Trophoblast cell (in vitro differentiated cells and primary cell): ENCODE results near the gene CPNE8.
A peak's percentile ranks its signal among the peaks of the same experiment; 100 is the strongest.

Source experiments
- DNase-seq, 2 donors: peaks; one replicate each; pipeline ENCODE4 v3.0.0-alpha.2; 2016
- H2AFZ ChIP-seq: 2 replicates; pipeline ENCODE4 v1.6.1; 2013; ENCODE audit warnings: low read length, moderate library complexity, mild to moderate bottlenecking; ENCODE audit not compliant: insufficient read depth, poor library complexity
- H2AK5ac ChIP-seq: 2 replicates; pipeline ENCODE4 v1.6.1; 2013; ENCODE audit warnings: mild to moderate bottlenecking, low read length
- H2BK120ac ChIP-seq: 2 replicates; pipeline ENCODE4 v1.6.1; 2013; ENCODE audit warnings: low read length, mild to moderate bottlenecking, moderate library complexity; ENCODE audit not compliant: insufficient read depth, poor library complexity
- H2BK12ac ChIP-seq: 2 replicates; pipeline ENCODE4 v1.6.1; 2013; ENCODE audit warnings: mild to moderate bottlenecking, low read length, moderate library complexity
- H2BK5ac ChIP-seq: 2 replicates; pipeline ENCODE4 v1.6.1; 2013; ENCODE audit warnings: low read length, low read depth, moderate library complexity, mild to moderate bottlenecking; ENCODE audit not compliant: poor library complexity
- H3K14ac ChIP-seq: 2 replicates; pipeline ENCODE4 v1.6.1; 2013; ENCODE audit warnings: mild to moderate bottlenecking, low read length
- H3K18ac ChIP-seq: 2 replicates; pipeline ENCODE4 v1.6.1; 2013; ENCODE audit warnings: mild to moderate bottlenecking, low read length
- H3K23ac ChIP-seq: 2 replicates; pipeline ENCODE4 v1.6.1; 2013; ENCODE audit warnings: low read length
- H3K27ac ChIP-seq: 2 replicates; pipeline ENCODE4 v1.5.1; 2013; ENCODE audit warnings: low read depth, mild to moderate bottlenecking, inconsistent platforms, low read length, moderate library complexity
- H3K27me3 ChIP-seq: 2 replicates; pipeline ENCODE4 v1.6.1; 2013; ENCODE audit warnings: inconsistent platforms, mild to moderate bottlenecking, low read length, moderate library complexity; ENCODE audit not compliant: insufficient read depth
- H3K36me3 ChIP-seq, 2 experiments: 1 replicate in 1 of 2; 2 replicates in 1 of 2; pipeline ENCODE4 v1.6.1; 2013; ENCODE audit warnings: low read length in 2 of 2, mild to moderate bottlenecking in 2 of 2, moderate library complexity in 1 of 2; ENCODE audit not compliant: insufficient read depth in 2 of 2, control insufficient read depth in 1 of 2
- H3K4ac ChIP-seq: 2 replicates; pipeline ENCODE4 v1.6.1; 2013; ENCODE audit warnings: low read depth, mild to moderate bottlenecking, low read length, moderate library complexity
- H3K4me1 ChIP-seq, 2 experiments: 1 replicate in 1 of 2; 2 replicates in 1 of 2; pipeline ENCODE4 v1.6.1; 2013; ENCODE audit warnings: low read length in 2 of 2, mild to moderate bottlenecking in 2 of 2, moderate library complexity in 1 of 2; ENCODE audit not compliant: insufficient read depth in 2 of 2, control insufficient read depth in 1 of 2
- H3K4me2 ChIP-seq: 2 replicates; pipeline ENCODE4 v1.6.1; 2013; ENCODE audit warnings: inconsistent platforms, mild to moderate bottlenecking, low read length, moderate library complexity
- H3K4me3 ChIP-seq: 2 replicates; pipeline ENCODE4 v1.5.1; 2013; ENCODE audit warnings: mild to moderate bottlenecking, low read depth, low read length, inconsistent platforms
- H3K79me1 ChIP-seq: one replicate; pipeline ENCODE4 v1.6.1; 2013; ENCODE audit warnings: low read length
- H3K79me2 ChIP-seq: 2 replicates; pipeline ENCODE4 v1.6.1; 2013; ENCODE audit warnings: low read length, mild to moderate bottlenecking; ENCODE audit not compliant: control insufficient read depth, insufficient read depth, poor library complexity
- H3K9ac ChIP-seq: 2 replicates; pipeline ENCODE4 v1.6.1; 2013; ENCODE audit warnings: mild to moderate bottlenecking, low read length
- H3K9me3 ChIP-seq: 2 replicates; pipeline ENCODE4 v1.6.1; 2013; ENCODE audit warnings: low read depth, mild to moderate bottlenecking, control low read depth, inconsistent platforms, low read length; ENCODE audit not compliant: insufficient read depth
- H4K12ac ChIP-seq: 2 replicates; pipeline ENCODE4 v1.6.1; 2013; ENCODE audit warnings: low read depth, mild to moderate bottlenecking, low read length, moderate library complexity
- H4K8ac ChIP-seq: 2 replicates; pipeline ENCODE4 v1.6.1; 2013; ENCODE audit warnings: low read depth, mild to moderate bottlenecking, low read length, moderate library complexity
- H4K91ac ChIP-seq: one replicate; pipeline ENCODE4 v1.6.1; 2013; ENCODE audit warnings: low read depth, mild to moderate bottlenecking, low read length, moderate library complexity
- WGBS: extraction: QIAGEN DNeasy Blood & Tissue Kit; methylation state at CpG from one replicate; pipeline ENCODE4 v1.1.7; 2013; ENCODE audit warnings: missing lambda C conversion rate; ENCODE audit not compliant: insufficient read length, insufficient coverage; ENCODE audit errors: extremely low coverage; 5-methylcytosine and 5-hydroxymethylcytosine counted together

CPNE8 gene

GRCh38 chr12:38664661-38665269 is 240.6 kb downstream of the CPNE8 start:
- Histone ChIP-seq H3K27me3 (no peaks in the 10 kb centered on the region), H4K91ac (no peak overlapping the region), H2AK5ac (no peak overlapping the region), H3K4ac (no peak overlapping the region), H4K8ac (no peak overlapping the region), H3K9me3 (no peaks in the 10 kb centered on the region), H4K12ac (no peak overlapping the region), H3K14ac (no peak overlapping the region), H2BK12ac (no peak overlapping the region), H3K79me2 (no peaks in the 10 kb centered on the region), H3K36me3 (no peaks in the 10 kb centered on the region), H3K4me1 (no peaks in the 10 kb centered on the region), H3K18ac (no peak overlapping the region), H2BK120ac (no peak overlapping the region), H3K9ac (no peak overlapping the region), H2BK5ac (no peak overlapping the region), H3K4me3 (no peak overlapping the region), H3K23ac (no peak overlapping the region), H3K79me1 (no peaks in the 10 kb centered on the region), H2AFZ (no peak overlapping the region), H3K4me2 (no peak overlapping the region), H3K27ac (no peak overlapping the region)
- peak in 1 of 2 donors; percentile 52 for DNase-seq

GRCh38 chr12:38662829-38663228 is 242.6 kb downstream of the CPNE8 start:
- no peaks in the 10 kb centered on the region for H3K9me3 ChIP-seq
- H3K27me3 ChIP-seq = no peaks in the 10 kb centered on the region
- H3K4me3 ChIP-seq = no peak overlapping the region
- H2BK12ac ChIP-seq = no peak overlapping the region
- H3K36me3 ChIP-seq = no peaks in the 10 kb centered on the region
- no peak overlapping the region for H3K18ac ChIP-seq
- H2AK5ac ChIP-seq = no peak overlapping the region
- no peak overlapping the region for H4K12ac ChIP-seq
- H3K4me1 ChIP-seq = no peaks in the 10 kb centered on the region
- H3K79me2 ChIP-seq = no peaks in the 10 kb centered on the region
- no peak overlapping the region for H3K4ac ChIP-seq
- no peak for DNase-seq
- no peak overlapping the region for H3K9ac ChIP-seq
- H3K27ac ChIP-seq = no peak overlapping the region
- H2BK120ac ChIP-seq = no peak overlapping the region
- H3K14ac ChIP-seq = no peak overlapping the region
- H3K23ac ChIP-seq = no peak overlapping the region
- no peak overlapping the region for H2AFZ ChIP-seq
- no peak overlapping the region for H4K8ac ChIP-seq
- H3K4me2 ChIP-seq = no peak overlapping the region
- no peak overlapping the region for H2BK5ac ChIP-seq
- no peak overlapping the region for H4K91ac ChIP-seq
- no peaks in the 10 kb centered on the region for H3K79me1 ChIP-seq

- Histone ChIP-seq H4K91ac (no peak overlapping the region), H2BK120ac (no peak overlapping the region), H3K79me2 (no peaks in the 10 kb centered on the region), H3K9ac (no peak overlapping the region), H3K4me3 (no peak overlapping the region), H3K27me3 (no peaks in the 10 kb centered on the region), H3K4me2 (no peak overlapping the region), H2AK5ac (no peak overlapping the region), H3K23ac (no peak overlapping the region), H4K8ac (no peak overlapping the region), H3K14ac (no peak overlapping the region), H3K4me1 (no peaks in the 10 kb centered on the region), H4K12ac (no peak overlapping the region), H3K36me3 (no peaks in the 10 kb centered on the region), H3K4ac (no peak overlapping the region), H2BK12ac (no peak overlapping the region), H3K18ac (no peak overlapping the region), H2BK5ac (no peak overlapping the region), H3K79me1 (no peaks in the 10 kb centered on the region), H2AFZ (no peak overlapping the region), H3K27ac (no peak overlapping the region), H3K9me3 (no peaks in the 10 kb centered on the region)
- no peak for DNase-seq
- WGBS = no CpG with 5 or more reads among the region's 2 CpGs
Measured at GRCh38 chr12:38653650-38654049, 251.7 kb downstream of the CPNE8 start.

- no peaks in the 10 kb centered on the region for H3K79me2 ChIP-seq
- H3K27me3 ChIP-seq = no peaks in the 10 kb centered on the region
- H2AK5ac ChIP-seq = no peak overlapping the region
- no peak overlapping the region for H3K27ac ChIP-seq
- H3K4me2 ChIP-seq = no peak overlapping the region
- H3K36me3 ChIP-seq = no peaks in the 10 kb centered on the region
- H3K4ac ChIP-seq = no peak overlapping the region
- no peak overlapping the region for H2AFZ ChIP-seq
- H3K14ac ChIP-seq = no peak overlapping the region
- no peak overlapping the region for H4K12ac ChIP-seq
- no peak overlapping the region for H2BK12ac ChIP-seq
- H2BK120ac ChIP-seq = no peak overlapping the region
- H3K4me1 ChIP-seq = no peaks in the 10 kb centered on the region
- no peak overlapping the region for H3K18ac ChIP-seq
- no peaks in the 10 kb centered on the region for H3K9me3 ChIP-seq
- no peaks in the 10 kb centered on the region for H3K79me1 ChIP-seq
- no peak overlapping the region for H2BK5ac ChIP-seq
- H3K23ac ChIP-seq = no peak overlapping the region
- no CpG with 5 or more reads among the region's 1 CpG for WGBS
- H3K9ac ChIP-seq = no peak overlapping the region
- H3K4me3 ChIP-seq = no peak overlapping the region
- no peak overlapping the region for H4K91ac ChIP-seq
- DNase-seq = no peak
- no peak overlapping the region for H4K8ac ChIP-seq
Measured at GRCh38 chr12:38648813-38649212, 256.6 kb downstream of the CPNE8 start.
